Measurements from ENCODE around the gene NUP93. TPM values are rescaled to one million over a fixed set of nuclear protein-coding genes. Genes with fewer than 3 reads are reported as not detected.
"Not testable (repeated sequence)": the region's sequence is repeated elsewhere in the genome, so short reads cannot be mapped to it uniquely, and the experiment has no call there.

NUP93 gene
- total RNA-seq, 2 donors from 2014 or later = 25.7 to 38.7 TPM

DNA sequence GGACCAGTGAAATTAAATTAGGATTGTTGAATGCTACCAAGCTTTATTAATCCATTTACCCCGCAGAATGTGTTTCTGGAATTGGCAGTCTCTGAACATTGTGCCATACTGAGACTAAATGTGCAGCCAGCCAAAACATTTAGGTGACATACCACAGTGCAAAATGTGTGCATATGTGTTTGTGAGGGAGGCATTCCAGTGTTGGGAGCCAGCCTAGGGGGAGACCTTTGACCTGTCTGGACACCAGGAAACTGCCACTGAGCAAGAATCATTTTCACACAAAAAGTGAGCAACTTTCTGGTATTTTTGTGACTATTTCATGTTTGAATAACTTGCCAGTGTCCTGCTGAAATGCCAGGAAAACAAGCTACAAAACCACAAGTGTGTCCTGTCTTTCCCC, 70.4 kb downstream of the NUP93 start:
- H3K4me1 ChIP-seq (ENCODE audit: control insufficient read depth in 1 of 2, low read depth in 2 of 2) = peaks cover 0 to 11% of the 10 kb centered on the region in 2 donors
- ATAC-seq (ENCODE audit: insufficient number of reproducible peaks, low FRiP score, low read depth) = no peak
- H3K9me3 ChIP-seq = no peaks in the 10 kb centered on the region
- TF ChIP-seq, protein P1, sequence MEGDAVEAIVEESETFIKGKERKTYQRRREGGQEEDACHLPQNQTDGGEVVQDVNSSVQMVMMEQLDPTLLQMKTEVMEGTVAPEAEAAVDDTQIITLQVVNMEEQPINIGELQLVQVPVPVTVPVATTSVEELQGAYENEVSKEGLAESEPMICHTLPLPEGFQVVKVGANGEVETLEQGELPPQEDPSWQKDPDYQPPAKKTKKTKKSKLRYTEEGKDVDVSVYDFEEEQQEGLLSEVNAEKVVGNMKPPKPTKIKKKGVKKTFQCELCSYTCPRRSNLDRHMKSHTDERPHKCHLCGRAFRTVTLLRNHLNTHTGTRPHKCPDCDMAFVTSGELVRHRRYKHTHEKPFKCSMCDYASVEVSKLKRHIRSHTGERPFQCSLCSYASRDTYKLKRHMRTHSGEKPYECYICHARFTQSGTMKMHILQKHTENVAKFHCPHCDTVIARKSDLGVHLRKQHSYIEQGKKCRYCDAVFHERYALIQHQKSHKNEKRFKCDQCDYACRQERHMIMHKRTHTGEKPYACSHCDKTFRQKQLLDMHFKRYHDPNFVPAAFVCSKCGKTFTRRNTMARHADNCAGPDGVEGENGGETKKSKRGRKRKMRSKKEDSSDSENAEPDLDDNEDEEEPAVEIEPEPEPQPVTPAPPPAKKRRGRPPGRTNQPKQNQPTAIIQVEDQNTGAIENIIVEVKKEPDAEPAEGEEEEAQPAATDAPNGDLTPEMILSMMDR (IDR thresholded peaks at IDR 0.05) = no peak
- no peak overlapping the region for H3K4me3 ChIP-seq
- H3K36me3 ChIP-seq = no peaks in the 10 kb centered on the region
- H3K27me3 ChIP-seq (replicated peaks; ENCODE audit: insufficient read depth) = no peaks in the 10 kb centered on the region
- no peak for DNase-seq (ENCODE audit: low spot score)
- H3K27ac ChIP-seq = no peak overlapping the region

DNA sequence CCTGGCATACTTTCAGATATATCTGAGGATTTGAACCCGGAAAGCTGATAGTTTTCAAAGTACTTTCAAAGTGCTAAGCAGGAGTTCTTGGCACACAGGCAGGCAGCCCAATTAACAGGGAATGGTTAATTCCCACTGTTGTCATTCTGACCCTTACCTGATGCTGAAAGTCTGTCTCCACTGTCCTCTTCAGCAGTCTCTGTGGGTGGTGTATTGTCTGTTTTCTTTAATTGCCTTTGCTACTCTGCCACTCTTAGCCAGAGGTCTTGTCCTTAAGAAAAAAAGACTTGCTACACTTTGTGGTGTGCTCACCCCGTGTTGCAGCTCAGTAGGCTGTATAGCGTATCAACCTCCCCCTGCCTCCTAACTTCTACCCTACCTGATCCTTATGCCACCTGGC, 71.8 kb downstream of the NUP93 start:
- H3K27me3 ChIP-seq (replicated peaks; ENCODE audit: insufficient read depth) = no peaks in the 10 kb centered on the region
- TF ChIP-seq, protein P1 (IDR thresholded peaks at IDR 0.05) = no peak
- H3K4me3 ChIP-seq = no peak overlapping the region
- peaks cover 1% of the 10 kb centered on the region for H3K36me3 ChIP-seq
- DNase-seq (ENCODE audit: low spot score) (no peak), ATAC-seq (ENCODE audit: insufficient number of reproducible peaks, low FRiP score, low read depth) (no peak)
- peaks cover 0 to 11% of the 10 kb centered on the region in 2 donors for H3K4me1 ChIP-seq (ENCODE audit: control insufficient read depth in 1 of 2, low read depth in 2 of 2)
- H3K9me3 ChIP-seq = no peaks in the 10 kb centered on the region
- no peak overlapping the region for H3K27ac ChIP-seq

DNA sequence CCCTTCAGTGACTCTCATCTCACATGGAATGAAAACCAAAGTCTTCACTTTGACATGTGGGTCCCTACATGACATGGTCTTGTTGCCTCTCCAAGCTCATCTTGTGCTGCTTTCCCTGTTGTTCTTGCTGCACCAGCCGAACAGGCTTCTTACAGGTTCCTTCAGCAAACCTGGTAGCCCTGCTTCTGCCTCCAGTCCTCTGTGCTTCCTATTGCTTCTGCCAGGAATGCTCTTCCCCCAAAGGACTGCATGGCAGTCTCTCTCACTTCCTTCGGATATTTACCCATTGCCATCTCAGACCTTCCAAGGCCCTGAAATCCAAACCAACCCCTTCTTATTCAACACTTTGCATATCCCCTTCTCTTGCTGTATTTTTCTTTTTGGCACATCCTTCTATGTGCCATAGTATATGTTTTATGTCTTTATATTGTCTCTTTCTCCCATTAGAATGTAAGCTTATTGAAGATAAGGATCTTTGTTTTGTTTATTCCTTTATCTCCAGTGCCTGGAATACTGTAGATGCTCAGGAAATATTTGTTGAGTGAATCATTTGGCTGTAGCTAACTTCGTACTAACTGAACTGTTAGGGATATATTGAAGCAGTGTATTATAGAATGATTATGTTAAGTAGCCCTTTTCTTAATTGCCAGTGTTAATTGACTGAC, 77.2 kb downstream of the NUP93 start:
- TF ChIP-seq, protein P1 (IDR thresholded peaks at IDR 0.05) = no peak
- ATAC-seq (ENCODE audit: insufficient number of reproducible peaks, low FRiP score, low read depth) = no peak
- Histone ChIP-seq H3K36me3 (peaks cover 12% of the 10 kb centered on the region), H3K9me3 (no peaks in the 10 kb centered on the region), H3K4me3 (no peak overlapping the region), H3K4me1 (ENCODE audit: control insufficient read depth in 1 of 2, low read depth in 2 of 2) (no peaks in the 10 kb centered on the region), H3K27ac (no peak overlapping the region), H3K27me3 (replicated peaks; ENCODE audit: insufficient read depth) (no peaks in the 10 kb centered on the region)
- no peak for DNase-seq (ENCODE audit: low spot score)

DNA sequence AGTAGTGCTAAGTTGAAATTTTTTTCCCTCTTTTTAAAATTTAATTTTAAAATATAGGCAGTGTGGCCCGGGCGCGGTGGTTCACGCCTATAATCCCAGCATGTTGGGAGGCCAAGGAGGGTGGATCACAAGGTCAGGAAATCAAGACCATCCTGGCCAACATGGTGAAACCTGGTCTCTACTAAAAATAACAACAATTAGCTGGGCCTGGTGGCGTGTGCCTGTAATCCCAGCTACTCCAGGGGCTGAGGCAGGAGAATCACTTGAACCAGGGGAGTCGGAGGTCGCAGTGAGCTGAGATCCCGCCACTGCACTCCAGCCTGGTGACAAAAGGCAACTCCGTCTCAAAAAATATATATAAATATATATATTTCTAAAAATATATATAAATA, 77.7 kb downstream of the NUP93 start:
- DNase-seq (ENCODE audit: low spot score); H3K9me3 ChIP-seq; H3K4me1 ChIP-seq (ENCODE audit: control insufficient read depth in 1 of 2, low read depth in 2 of 2); ATAC-seq (ENCODE audit: insufficient number of reproducible peaks, low FRiP score, low read depth); H3K4me3 ChIP-seq; H3K27me3 ChIP-seq (replicated peaks; ENCODE audit: insufficient read depth); H3K27ac ChIP-seq: not testable (repeated sequence)
- peaks cover 12% of the 10 kb centered on the region for H3K36me3 ChIP-seq

DNA sequence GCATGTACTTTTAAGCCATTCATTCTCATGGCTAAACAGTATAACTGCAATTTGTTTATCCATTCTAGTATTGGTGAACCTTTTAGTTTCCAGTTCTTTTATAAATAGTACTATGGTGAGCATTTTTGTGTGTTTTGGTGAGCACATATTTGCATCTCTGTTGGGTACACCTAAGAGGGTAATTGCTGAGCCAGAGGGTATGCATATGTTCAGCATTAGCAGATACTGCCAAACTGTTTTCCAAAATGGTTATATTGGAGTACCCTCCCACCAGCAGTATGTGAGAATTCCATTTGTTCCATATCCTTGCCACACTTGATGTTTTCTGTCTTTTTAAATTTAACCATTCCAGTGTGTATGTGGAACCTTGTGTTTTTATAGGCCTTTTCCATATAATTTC, 81.0 kb downstream of the NUP93 start:
- H3K27me3 ChIP-seq (replicated peaks; ENCODE audit: insufficient read depth) = no peaks in the 10 kb centered on the region
- peaks cover 12% of the 10 kb centered on the region for H3K36me3 ChIP-seq
- no peak overlapping the region for H3K4me3 ChIP-seq
- no peaks in the 10 kb centered on the region for H3K9me3 ChIP-seq
- ATAC-seq (ENCODE audit: insufficient number of reproducible peaks, low FRiP score, low read depth) (no peak), DNase-seq (ENCODE audit: low spot score) (no peak)
- TF ChIP-seq, protein P1 (IDR thresholded peaks at IDR 0.05) = no peak
- no peaks in the 10 kb centered on the region for H3K4me1 ChIP-seq (ENCODE audit: control insufficient read depth in 1 of 2, low read depth in 2 of 2)
- H3K27ac ChIP-seq = no peak overlapping the region

DNA sequence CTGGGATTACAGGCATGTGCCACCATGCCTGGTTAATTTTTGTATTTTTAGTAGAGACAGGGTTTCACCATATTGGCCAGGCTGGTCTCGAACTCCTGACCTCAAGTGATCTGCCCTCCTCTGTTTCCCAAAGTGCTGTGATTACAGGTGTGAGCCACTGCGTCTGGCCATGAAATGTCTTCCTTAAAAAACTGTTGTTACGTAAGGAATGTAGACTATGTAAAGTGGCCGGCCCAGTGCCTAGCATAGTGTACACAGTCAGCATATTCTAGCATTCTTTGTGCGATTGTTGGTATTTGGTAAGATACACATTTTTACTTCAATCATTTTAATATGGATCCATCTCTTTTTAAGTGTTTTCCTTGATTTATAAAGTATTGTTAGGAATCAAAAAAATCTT, 81.7 kb downstream of the NUP93 start:
- DNase-seq (ENCODE audit: low spot score) = not testable (repeated sequence)

More for the DNA sequence above, 81.7 kb downstream of the NUP93 start:
- H3K36me3 ChIP-seq = peaks cover 12% of the 10 kb centered on the region
- not testable (repeated sequence) for H3K4me3 ChIP-seq; ATAC-seq (ENCODE audit: insufficient number of reproducible peaks, low FRiP score, low read depth); H3K27me3 ChIP-seq (replicated peaks; ENCODE audit: insufficient read depth); H3K27ac ChIP-seq; H3K4me1 ChIP-seq (ENCODE audit: control insufficient read depth in 1 of 2, low read depth in 2 of 2); H3K9me3 ChIP-seq
